ENCODE data around the gene SNTG2.
"Not testable (repeated sequence)": the region's sequence is repeated elsewhere in the genome, so short reads cannot be mapped to it uniquely, and the experiment has no call there.

SNTG2 gene

DNA sequence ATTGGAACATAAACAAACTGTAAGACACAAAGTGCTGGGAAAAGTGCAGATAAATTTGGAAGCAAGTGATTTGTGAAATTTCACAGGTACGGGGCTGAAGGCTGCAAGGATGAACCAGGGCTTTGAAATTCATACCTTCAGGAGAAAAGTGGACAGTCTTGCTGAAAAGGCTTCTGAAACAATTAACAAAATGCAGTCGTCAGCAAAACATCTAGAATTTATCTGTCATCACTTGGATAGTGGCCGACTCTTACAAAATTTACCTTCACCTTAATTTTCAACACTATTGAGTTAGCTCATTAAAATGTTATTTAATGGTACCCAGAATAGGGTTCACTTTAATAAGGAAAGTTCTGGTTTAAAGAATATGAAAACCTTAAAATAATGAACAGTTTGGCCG, 138.3 kb downstream of the SNTG2 start:
- no peak for DNase-seq

DNA sequence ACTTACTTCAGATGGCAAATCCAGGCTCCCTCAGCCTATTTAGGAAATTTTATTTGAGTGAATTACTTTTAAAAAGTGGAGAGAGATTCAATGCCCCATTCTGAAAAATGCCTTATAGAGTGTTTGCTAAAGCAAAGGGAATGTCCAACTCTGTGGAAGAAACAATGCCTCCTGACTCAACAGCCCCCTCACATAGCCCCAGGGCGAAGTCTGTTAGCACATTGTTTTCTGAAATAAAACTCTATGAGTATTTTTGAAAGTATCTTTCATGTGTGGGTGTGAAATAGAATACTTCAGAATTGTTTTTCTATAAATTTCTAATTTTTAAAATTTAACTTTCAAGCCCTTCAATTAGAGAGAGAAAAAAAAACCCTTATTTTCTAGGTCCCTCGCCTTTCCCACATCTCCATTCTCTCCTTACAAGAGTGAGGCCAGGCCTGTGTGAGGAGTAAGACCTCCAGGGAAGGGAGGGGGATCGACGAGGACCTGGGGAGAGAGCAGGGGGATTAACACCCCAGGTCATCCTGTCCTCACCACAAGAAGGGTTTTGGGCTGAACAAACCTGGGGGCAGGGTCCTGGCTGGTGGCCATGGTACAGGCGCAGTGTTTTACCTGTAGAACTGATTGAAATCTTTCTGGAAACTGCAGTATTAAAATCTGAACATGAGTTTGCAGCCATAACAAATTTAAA, 141.4 kb downstream of the SNTG2 start:
- DNase-seq: no peak

DNA sequence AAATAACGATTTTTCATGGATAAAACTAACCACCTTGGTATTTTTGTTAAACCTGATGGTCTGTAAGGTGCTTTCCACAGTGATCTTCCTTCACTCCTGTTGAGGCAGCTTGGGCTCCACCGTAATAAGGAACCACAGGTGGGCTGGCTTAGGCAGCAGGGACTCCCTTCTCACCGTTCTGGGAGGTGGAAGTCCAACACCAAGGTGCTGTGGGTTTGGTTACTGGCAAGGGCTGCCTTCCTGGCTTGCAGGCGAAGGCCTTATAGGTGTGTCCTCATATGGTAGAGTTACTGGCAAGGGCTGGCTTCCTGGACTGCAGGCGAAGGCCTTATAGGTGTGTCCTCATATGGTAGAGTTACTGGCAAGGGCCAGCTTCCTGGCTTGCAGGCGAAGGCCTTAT, 143.0 kb downstream of the SNTG2 start:
- DNase-seq: not testable (repeated sequence)

DNA sequence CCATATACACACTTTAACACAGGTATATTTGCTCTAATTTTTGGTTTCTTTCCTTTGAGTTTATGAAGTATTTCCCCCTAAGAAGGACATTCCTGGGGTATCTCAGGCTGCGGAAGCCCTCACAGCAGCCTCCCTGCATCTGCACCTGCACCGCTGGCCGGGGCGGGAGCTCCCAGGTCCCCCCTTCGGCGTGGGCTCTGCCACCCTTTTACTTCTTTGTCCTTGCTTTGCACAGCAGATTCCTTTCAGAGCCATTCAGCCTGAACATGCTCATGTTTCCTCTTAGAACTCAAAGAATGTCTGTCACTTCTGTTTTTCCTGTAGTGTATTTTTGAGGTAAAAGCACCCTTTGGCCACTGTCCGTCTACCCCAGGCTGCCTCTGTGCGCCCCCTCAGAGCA, 146.5 kb downstream of the SNTG2 start:
- DNase-seq: no peak

GRCh38 chr2:1099418-1099817, 148.8 kb downstream of the SNTG2 start:
- DNase-seq: no peak

- DNase-seq: no peak
These were observed 150.5 kb downstream of the SNTG2 start for GRCh38 chr2:1101011-1101782.

DNA sequence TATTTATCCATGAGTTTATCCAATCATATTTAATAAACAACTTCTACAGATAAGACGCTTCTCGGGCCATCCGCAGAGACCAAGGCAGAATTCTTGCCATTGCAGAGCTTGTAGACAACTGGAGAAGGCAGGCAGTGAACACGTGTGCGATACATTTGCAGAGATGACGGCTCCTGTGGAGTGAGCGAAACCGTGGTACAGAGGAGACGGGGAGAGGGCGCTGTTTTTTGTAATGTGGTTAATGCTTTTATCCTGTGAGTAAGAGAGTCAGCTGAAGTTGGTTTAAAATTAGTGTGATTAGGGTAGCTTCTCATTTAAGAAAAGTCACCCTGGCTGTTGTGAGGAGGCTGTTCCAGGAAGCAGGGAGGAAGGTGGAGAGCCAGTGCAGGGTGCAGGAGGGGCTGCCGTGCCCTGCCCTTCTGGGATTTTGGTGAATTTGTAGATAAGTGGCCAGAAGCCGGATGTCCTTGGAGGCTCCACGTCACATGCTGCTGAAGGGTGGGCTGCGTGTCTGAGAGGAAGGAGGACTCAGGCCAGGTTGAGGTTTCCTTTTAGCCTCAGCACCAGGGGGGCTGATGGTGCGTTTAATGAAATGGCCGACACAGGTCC, 151.4 kb downstream of the SNTG2 start:
- no peak for DNase-seq

DNA sequence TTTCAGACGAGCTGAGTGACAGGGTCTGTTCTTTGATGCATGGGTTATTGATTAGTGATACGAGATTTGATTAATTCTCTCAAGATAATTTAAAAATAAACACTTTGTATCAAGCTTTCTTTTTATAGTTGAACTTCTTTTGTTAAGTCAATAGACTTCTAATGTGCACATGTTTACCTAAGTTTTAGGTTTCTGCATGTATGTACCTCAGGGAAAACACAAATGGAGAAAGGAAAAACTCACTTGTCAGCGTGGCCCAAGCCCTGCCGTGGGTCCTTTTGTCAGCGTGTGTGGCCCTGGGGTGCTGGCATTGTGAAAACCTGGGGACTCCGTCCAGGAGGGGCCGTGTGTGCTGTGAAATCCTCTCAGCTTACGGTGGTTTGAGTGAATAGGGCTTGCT, 153.7 kb downstream of the SNTG2 start:
- no peak for DNase-seq

DNA sequence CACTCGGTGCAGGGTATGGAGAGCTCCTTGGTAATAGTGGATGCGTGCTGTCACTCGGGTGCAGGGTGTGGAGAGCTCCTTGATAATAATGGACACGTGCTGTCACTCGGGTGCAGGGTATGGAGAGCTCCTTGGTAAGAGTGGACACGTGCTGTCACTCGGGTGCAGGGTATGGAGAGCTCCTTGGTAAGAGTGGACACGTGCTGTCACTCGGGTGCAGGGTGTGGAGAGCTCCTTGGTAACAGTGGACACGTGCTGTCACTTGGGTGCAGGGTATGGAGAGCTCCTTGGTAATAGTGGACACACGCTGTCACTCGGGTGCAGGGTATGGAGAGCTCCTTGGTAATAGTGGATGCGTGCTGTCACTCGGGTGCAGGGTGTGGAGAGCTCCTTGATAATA, 155.7 kb downstream of the SNTG2 start:
- not testable (repeated sequence) for DNase-seq

- no peak for DNase-seq
These were observed 165.3 kb downstream of the SNTG2 start for GRCh38 chr2:1115843-1116539.

DNA sequence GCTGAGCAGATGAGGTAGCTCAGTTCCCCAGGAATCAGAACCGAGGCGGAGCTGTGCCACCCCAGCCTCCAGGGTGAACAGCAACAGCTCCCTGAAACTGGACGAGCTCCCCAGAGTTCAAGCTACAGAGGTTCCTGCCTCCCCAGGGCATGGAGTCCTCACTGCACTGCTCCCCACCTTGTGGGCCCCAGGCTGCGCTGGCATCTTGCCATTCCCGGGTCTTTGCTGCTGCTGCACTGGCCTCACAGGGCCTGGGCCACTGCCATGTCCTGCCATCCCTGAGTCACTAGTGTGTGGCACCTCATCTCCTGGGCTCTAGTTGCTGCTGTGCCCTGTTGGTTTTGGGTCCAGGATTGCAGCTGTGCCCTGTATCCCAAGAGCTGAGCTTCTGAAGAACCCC, 166.9 kb downstream of the SNTG2 start:
- DNase-seq: no peak

DNA sequence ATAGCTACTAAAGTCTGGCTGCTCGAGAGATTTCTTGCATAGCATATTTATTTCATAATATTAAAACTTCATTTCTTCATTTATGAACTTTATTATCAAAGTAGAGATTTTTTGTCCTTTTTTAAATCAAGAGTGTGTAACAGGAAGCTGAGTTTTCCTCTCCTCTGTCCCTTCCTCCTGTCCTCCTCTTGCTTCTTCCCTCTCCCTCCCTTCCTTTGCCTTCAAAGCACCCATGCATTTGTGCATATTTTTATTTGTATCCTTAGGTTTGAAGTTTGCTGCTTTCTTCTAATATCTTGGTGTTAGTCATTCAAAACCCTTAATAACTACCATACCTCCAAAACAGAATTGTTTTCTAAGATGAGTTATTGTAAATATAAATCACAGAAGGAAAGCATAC, 174.6 kb downstream of the SNTG2 start:
- DNase-seq: no peak

GRCh38 chr2:1125633-1126370, 175.2 kb downstream of the SNTG2 start:
- DNase-seq: no peak

DNA sequence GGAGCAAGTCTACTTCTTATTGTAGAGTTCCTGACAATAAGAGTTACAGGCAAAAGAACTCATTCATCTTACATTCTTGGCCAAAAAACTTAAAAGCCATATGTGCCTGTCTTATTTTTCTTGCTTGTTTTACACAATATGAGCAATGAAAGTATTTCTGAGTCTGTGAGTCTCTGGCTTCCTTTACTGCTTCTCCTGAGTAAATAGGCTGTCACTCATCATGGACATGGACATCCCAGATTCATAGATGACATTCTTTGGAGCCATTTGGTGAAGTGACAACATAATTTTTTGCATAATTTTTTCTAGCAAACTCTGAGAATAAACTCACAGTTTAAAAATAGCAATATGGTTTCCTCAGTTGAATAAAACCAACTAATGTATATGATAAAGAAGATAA, 179.3 kb downstream of the SNTG2 start:
- DNase-seq: no peak

DNA sequence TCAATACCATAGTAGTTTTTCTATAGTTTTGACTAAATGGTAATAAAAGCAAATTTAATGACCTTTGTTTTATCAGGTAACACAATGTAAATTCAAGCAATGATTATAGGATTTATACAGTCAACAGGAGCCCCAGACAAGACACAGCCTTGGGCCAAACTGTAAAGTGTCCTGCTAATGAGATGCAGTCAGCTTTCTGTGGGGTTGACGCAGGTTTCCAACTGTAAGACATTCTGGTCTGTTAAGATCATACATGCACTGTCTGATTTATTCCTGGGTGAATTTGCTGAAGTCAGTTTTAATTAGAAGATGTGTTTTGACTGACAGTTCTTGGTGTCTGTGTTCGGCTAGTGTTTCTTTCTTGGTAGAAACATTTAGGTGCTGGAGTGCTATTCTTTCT, 180.3 kb downstream of the SNTG2 start:
- DNase-seq: no peak

- DNase-seq: no peak
These were observed 181.8 kb downstream of the SNTG2 start for GRCh38 chr2:1132328-1132969.

DNA sequence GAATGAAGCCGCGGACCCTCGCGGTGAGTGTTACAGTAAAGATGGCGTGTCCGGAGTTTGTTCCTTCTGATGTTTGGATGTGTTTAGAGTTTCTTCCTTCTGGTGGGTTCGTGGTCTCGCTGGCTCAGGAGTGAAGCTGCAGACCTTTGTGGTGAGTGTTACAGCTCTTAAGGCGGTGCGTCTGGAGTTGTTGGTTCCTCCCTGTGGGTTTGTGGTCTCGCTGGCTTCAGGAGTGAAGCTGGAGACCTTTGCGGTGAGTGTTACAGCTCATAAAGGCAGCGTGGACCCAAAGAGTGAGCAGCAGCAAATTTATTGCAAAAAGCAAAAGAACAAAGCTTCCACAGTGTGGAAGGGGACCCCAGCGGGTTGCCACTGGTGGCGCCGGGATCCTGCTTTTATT, 183.2 kb downstream of the SNTG2 start:
- not testable (repeated sequence) for DNase-seq

- DNase-seq: no peak
These were observed 184.0 kb downstream of the SNTG2 start for GRCh38 chr2:1134629-1135028.

DNA sequence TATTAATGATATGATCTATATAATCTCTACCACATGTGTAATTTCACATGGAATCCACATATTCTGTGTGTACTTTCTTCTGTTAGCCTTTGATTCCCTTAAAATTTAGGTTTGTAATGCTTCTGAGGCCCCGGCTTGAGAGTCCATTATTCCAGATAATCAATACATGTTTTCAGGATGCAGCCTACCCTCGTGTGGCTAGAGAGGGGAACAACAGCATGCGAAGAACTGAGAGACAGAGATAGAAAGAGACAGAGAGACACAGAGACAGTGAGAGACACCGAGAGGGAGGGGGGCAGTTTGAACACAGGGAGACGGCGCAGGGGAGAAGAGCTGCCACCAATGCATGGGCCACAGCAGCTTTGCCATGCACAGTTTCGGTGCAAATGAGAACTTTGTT, 185.4 kb downstream of the SNTG2 start:
- no peak for DNase-seq

- no peak for DNase-seq
These were observed 186.2 kb downstream of the SNTG2 start for GRCh38 chr2:1136846-1137245.

GRCh38 chr2:1137264-1137663, 186.6 kb downstream of the SNTG2 start:
- DNase-seq: no peak

Data from anterior cingulate cortex (tissue), 58 donors.